Fibroblast of lung (primary cell): ENCODE results near the gene MED28.

Experiments
- EZH2 ChIP-seq: IDR thresholded peaks from 2 replicates; pipeline ENCODE4 v1.5.1; 2012; ENCODE audit warnings: low read length, control low read depth, mild to moderate bottlenecking; ENCODE audit errors: missing control alignments
- TF ChIP-seq, protein P1 (sequence below), 2 donors: IDR thresholded peaks in 1 of 2; conservative IDR thresholded peaks in 1 of 2; 1 replicate in 1 of 2; 2 replicates in 1 of 2; pipeline ENCODE4 v1.5.1; 2011 to 2012; ENCODE audit warnings: low read length in 2 of 2, control low read depth in 1 of 2, inconsistent platforms in 1 of 2, low read depth in 1 of 2, mild to moderate bottlenecking in 1 of 2

GRCh38 chr4:17589355-17589754, 25.1 kb upstream of the MED28 start:
- TF ChIP-seq, protein P1, sequence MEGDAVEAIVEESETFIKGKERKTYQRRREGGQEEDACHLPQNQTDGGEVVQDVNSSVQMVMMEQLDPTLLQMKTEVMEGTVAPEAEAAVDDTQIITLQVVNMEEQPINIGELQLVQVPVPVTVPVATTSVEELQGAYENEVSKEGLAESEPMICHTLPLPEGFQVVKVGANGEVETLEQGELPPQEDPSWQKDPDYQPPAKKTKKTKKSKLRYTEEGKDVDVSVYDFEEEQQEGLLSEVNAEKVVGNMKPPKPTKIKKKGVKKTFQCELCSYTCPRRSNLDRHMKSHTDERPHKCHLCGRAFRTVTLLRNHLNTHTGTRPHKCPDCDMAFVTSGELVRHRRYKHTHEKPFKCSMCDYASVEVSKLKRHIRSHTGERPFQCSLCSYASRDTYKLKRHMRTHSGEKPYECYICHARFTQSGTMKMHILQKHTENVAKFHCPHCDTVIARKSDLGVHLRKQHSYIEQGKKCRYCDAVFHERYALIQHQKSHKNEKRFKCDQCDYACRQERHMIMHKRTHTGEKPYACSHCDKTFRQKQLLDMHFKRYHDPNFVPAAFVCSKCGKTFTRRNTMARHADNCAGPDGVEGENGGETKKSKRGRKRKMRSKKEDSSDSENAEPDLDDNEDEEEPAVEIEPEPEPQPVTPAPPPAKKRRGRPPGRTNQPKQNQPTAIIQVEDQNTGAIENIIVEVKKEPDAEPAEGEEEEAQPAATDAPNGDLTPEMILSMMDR (conservative IDR thresholded peaks at IDR 0.05 in 1 of 2, IDR thresholded peaks at IDR 0.05 in 1 of 2; ENCODE audit: low read depth in 1 of 2, low read length in 2 of 2), result no peak
- TF ChIP-seq EZH2, result no peak
